ENCODE data around the gene SIN3A. TPM values are rescaled to one million over a fixed set of nuclear protein-coding genes. Genes with fewer than 3 reads are reported as not detected.

The SIN3A gene
- total and polyA plus RNA-seq, 2 of the 4 experiments (the other 2 are of a cell fraction) = 21.2 to 31.5 TPM

- Histone ChIP-seq H3K23ac (ENCODE audit: low read depth, low read length) (no peak overlapping the region), H3K4me2 (ENCODE audit: low read depth, low read length) (peak overlapping the region; percentile 51), H3K9ac (ENCODE audit: low read depth, low read length) (peak overlapping the region; percentile 95), H3K4ac (ENCODE audit: low read depth, low read length) (peak overlapping the region; percentile 88), H2AFZ (replicated peaks; ENCODE audit: low read length, poor library complexity) (peak overlapping the region; percentile 86), H3K27ac (ENCODE audit: insufficient read depth, low read length) (peak overlapping the region; percentile 98), H2BK5ac (ENCODE audit: low read depth, low read length, poor library complexity, severe bottlenecking) (peak overlapping the region; percentile 97), H2AK5ac (ENCODE audit: low read depth, low read length) (peak overlapping the region; percentile 45), H4K8ac (ENCODE audit: low read depth in 2 of 2, low read length in 2 of 2) (peak overlapping the region in 1 of 2 experiments; percentile 50; a peak in 1 of 4 replicates), H3K18ac (ENCODE audit: low read depth, low read length) (peak overlapping the region; percentile 26; the same call in 1 of the 2 replicates), H2AK9ac (replicated peaks; ENCODE audit: low read depth, low read length, poor library complexity) (peak overlapping the region; percentile 85), H3K36me3 (ENCODE audit: control insufficient read depth, insufficient read depth, low read length) (0 out of 2 replicates have a peak, but pooled peaks cover 2% of the 10 kb centered on the region), H3K9me1 (ENCODE audit: insufficient read depth, low read length) (0 out of 2 replicates have a peak, but pooled peaks cover 7% of the 10 kb centered on the region), H2BK20ac (ENCODE audit: low read depth, low read length) (no peak overlapping the region), H3K56ac (ENCODE audit: extremely low read depth, insufficient read depth, low read length) (no peak overlapping the region), H3K14ac (replicated peaks; ENCODE audit: low read depth, low read length) (peak overlapping the region; percentile 67; the same call in 1 of the 2 replicates), H2BK120ac (ENCODE audit: low read depth, low read length) (no peak overlapping the region), H4K91ac (ENCODE audit: insufficient read depth, low read depth, low read length) (peak overlapping the region; percentile 57; the same call in 1 of the 2 replicates), H3K27me3 (ENCODE audit: control insufficient read depth, insufficient read depth, low read length) (no peaks in the 10 kb centered on the region), H3K4me1 (ENCODE audit: control insufficient read depth, insufficient read depth, low read length) (peaks cover 5% of the 10 kb centered on the region), H3K79me1 (ENCODE audit: low read depth in 1 of 2, low read length in 2 of 2) (peaks cover 11 to 43% of the 10 kb centered on the region in 2 experiments; a peak in 3 of 4 replicates), H4K5ac (ENCODE audit: low read depth, low read length) (no peak overlapping the region; the same call in 1 of the 2 replicates), H3K4me3 (ENCODE audit: insufficient read depth, low read depth, low read length) (peak overlapping the region; percentile 84), H3K9me3 (ENCODE audit: control insufficient read depth, insufficient read depth, low read length) (no peaks in the 10 kb centered on the region), H4K20me1 (ENCODE audit: insufficient read depth, low read length) (peaks cover 52% of the 10 kb centered on the region), H2BK15ac (ENCODE audit: low read depth, low read length) (no peak overlapping the region)
- in situ Hi-C loops (cut with MboI; ENCODE audit: low sequenced_read_pairs) = no loop called here
- no peak for TF ChIP-seq FOS (IDR thresholded peaks at IDR 0.05; ENCODE audit: low read depth, low read length)
- TF ChIP-seq NFE2L2 (IDR thresholded peaks at IDR 0.05; ENCODE audit: low read depth, low read length) = no peak
- TF ChIP-seq RCOR1 (IDR thresholded peaks at IDR 0.05; ENCODE audit: insufficient replicate concordance, low read length) = no peak
- no peak for TF ChIP-seq CTCF (conservative IDR thresholded peaks at IDR 0.05; ENCODE audit: low read depth, low read length)
- TF ChIP-seq RAD21 (IDR thresholded peaks at IDR 0.05; ENCODE audit: low read length) = no peak
- no peak for TF ChIP-seq CEBPB (IDR thresholded peaks at IDR 0.05; ENCODE audit: low read depth, low read length)
- TF ChIP-seq BHLHE40 (IDR thresholded peaks at IDR 0.05; ENCODE audit: low read depth, low read length) = no peak
- no peak for TF ChIP-seq CHD1 (IDR thresholded peaks at IDR 0.05; ENCODE audit: low read depth, low read length)
- TF ChIP-seq SMC3 (IDR thresholded peaks at IDR 0.05; ENCODE audit: low read depth, low read length) = no peak
- TF ChIP-seq RFX5 (IDR thresholded peaks at IDR 0.05; ENCODE audit: low read depth, low read length) = no peak
- TF ChIP-seq POLR2A (IDR thresholded peaks at IDR 0.05; ENCODE audit: low read depth, low read length) = no peak
- no peak for TF ChIP-seq MAFK (IDR thresholded peaks at IDR 0.05; ENCODE audit: low read depth, low read length)
- TF ChIP-seq MXI1 (IDR thresholded peaks at IDR 0.05; ENCODE audit: borderline replicate concordance, low read depth, low read length) = no peak
- ChIA-PET POLR2A (ENCODE audit: unreplicated experiment) (interaction anchor here (0.6 to 1.1 kb wide), 2 partner anchors 22 to 163 kb away, joined by 3 to 34 read pairs; no protein-coding TSS in a partner anchor), CTCF (interaction anchor here (0.6 to 2.5 kb wide), 2 partner anchors 84 to 1215 kb away, joined by 3 to 8 read pairs; partner anchors contain the start of gene CCDC33)
- dilution Hi-C loops (cut with HindIII; ENCODE audit: low sequenced_read_pairs, unreplicated experiment) = no loop called here
- no CpG with 5 or more reads among the region's 45 CpGs for WGBS, 2 experiments (ENCODE audit: extremely low coverage in 2 of 2, insufficient read length in 1 of 2)
- ATAC-seq (ENCODE audit: low read depth) = no peak
- DNase-seq = no peak
- BruUV-seq (replicated peaks) = no TSS peak
- intact Hi-C loops (cut with micrococcal nuclease) = loop anchor here (5.0 to 10.0 kb wide), 2 partner anchors 186 to 426 kb away; partner anchors contain the start of gene PPCDC
Measured at GRCh38 chr15:75451202-75451673, 252 bp downstream of the SIN3A start.

Measured in IMR-90 (cell line).